ENCODE data around the gene ERBB4.

- TF ChIP-seq, protein P1, sequence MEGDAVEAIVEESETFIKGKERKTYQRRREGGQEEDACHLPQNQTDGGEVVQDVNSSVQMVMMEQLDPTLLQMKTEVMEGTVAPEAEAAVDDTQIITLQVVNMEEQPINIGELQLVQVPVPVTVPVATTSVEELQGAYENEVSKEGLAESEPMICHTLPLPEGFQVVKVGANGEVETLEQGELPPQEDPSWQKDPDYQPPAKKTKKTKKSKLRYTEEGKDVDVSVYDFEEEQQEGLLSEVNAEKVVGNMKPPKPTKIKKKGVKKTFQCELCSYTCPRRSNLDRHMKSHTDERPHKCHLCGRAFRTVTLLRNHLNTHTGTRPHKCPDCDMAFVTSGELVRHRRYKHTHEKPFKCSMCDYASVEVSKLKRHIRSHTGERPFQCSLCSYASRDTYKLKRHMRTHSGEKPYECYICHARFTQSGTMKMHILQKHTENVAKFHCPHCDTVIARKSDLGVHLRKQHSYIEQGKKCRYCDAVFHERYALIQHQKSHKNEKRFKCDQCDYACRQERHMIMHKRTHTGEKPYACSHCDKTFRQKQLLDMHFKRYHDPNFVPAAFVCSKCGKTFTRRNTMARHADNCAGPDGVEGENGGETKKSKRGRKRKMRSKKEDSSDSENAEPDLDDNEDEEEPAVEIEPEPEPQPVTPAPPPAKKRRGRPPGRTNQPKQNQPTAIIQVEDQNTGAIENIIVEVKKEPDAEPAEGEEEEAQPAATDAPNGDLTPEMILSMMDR (IDR thresholded peaks at IDR 0.05): no peak
- no peak for TF ChIP-seq POLR2A (IDR thresholded peaks at IDR 0.05)
Measured at GRCh38 chr2:212330263-212330662, 208.3 kb downstream of the ERBB4 start.

All from esophagus squamous epithelium (tissue), 4 donors.